DMS153 (cell line): Measurements from ENCODE around the gene RBSN.

Source experiments
- DNase-seq: peaks from one replicate; lab custom pipeline; 2025; lab: John Stamatoyannopoulos, UW

RBSN gene

DNA sequence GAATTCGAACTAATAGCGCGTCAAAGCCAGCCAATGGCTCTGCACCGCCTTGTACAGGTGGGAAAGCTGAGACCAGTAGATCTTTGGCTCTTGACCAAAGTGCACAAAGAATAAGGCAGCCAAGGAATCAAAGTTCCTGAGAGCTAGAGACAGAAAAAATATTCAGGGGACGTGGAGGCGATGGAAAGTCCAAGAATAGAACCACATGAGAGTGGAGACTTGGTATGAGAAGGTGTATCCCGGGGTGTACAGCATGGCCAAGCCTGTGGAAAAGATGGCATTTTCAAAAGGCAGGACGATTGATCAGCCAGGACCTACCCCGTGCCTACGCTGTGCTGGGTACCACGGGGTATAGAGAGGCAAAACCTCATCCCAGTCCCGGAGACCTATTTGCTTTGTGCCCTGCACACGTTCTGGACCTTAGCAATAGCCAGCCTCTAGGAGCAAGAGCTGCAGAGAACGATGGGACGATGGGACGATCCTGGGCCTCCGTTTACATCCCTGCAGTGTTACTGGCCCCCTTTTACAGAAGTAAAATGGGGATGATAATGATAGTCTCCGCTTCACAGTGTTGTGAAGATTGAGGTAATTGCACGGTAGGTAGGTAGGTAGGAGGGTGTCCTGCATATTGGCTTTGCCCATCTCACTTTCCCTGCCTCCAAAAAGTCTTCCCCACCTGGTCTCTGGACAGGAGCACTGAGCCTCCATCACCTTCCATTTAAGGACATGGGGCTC, 583 bp upstream of the RBSN start:
- no peak for DNase-seq

- no peak for DNase-seq
Measured at GRCh38 chr3:15097891-15098290, 1.1 kb downstream of the RBSN start.

GRCh38 chr3:15096046-15096445, 2.9 kb downstream of the RBSN start:
- DNase-seq: no peak

GRCh38 chr3:15094187-15094875, 4.6 kb downstream of the RBSN start:
- DNase-seq: no peak

GRCh38 chr3:15092686-15093085, 6.3 kb downstream of the RBSN start:
- DNase-seq: no peak

GRCh38 chr3:15091575-15091974, 7.4 kb downstream of the RBSN start:
- DNase-seq: no peak

- no peak for DNase-seq
Measured at GRCh38 chr3:15089201-15089600, 9.7 kb downstream of the RBSN start.

DNA sequence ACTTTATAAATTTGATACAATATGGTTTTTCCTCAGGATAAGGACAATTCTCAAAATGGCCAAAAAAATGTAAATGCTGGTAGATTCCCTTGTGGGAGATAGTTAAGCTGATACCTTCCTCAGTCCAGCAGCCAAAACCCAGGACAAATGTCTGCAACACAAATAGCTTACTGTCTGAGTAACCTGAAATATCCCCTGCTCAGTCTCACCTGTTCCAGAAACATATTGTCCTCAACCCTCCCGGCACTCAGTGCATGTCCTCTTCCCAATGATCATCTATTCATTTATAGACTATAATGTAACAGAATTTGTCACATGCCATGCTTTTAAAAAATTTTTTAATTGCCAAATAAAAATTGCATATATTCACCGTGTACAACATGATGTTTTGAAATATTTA, 12.2 kb downstream of the RBSN start:
- DNase-seq: no peak

DNA sequence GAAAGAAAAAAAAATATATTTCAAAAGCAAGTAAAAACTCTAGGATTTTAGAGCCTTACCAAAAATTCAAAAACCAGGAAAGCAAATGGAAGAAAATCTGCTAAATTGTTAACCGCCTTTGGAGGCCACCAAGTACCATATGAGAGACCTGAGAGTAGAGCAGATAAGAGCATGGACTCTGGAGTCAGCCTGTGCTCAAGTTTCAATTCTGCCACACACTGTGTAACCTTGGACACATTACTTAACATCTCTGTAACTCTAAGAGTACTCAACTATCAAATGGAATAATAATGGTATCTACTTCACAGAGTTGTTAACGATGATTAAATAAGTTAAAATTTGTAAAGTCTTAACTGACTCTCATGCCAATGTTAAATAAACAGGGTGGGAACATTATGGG, 12.7 kb downstream of the RBSN start:
- no peak for DNase-seq

DNA sequence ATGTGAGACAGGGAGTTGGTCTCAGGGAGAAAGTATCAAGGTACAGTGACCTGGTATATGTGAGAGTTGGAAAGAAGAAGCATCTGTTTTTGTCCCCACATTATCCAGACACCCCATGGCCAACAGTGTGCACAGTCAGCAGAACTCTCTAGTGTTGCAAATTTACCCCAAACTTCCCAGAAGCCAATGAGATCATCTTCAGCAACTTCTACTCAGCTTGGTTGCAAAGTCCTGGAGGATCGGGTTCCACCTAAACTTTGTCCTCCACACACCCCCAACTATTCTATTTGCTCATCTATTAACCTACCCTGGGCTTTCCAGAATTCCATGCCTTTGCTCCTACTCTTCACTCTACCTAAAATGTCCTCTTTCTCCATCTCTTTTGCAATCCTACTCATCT, 15.7 kb downstream of the RBSN start:
- DNase-seq: no peak

DNA sequence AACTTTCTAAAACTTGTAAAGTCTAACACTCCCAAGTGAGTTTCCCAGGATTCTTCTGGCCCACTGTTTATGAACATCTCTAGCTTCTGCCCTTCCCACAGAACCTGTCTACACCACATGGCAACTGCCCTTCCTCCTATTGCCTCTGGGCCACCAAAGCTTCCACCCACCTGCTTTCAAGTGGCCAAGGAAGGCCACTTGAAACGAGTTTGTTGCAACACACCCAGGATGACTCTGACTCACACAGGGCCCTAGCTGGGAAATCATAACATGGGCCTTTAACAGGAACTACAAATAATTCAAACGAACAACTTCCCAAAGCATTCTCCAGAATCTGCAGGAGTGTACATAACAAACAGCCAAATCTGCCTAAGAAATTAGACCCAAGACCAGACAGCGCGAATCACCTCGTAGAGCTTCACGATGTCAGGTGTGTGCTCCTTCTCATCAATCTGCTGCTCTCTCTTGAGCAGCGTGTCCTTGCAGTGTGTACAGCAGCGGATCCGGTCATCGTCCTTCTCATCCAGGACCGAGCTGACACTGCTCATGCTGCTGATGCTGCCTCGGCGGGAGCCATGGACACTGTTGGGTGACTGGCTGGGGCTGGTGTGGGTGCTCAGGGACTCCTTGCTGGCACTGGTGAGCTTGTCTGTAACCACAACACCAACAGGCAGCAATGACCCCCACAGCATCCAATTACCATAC, 16.8 kb downstream of the RBSN start:
- DNase-seq: no peak

- DNase-seq: no peak
Measured at GRCh38 chr3:15079091-15079490, 19.9 kb downstream of the RBSN start.

- no peak for DNase-seq
Measured at GRCh38 chr3:15074500-15074899, 24.4 kb downstream of the RBSN start.

GRCh38 chr3:15071699-15072098, 27.2 kb downstream of the RBSN start:
- DNase-seq: no peak

GRCh38 chr3:15069441-15069840, 29.5 kb downstream of the RBSN start:
- DNase-seq: no peak

DNA sequence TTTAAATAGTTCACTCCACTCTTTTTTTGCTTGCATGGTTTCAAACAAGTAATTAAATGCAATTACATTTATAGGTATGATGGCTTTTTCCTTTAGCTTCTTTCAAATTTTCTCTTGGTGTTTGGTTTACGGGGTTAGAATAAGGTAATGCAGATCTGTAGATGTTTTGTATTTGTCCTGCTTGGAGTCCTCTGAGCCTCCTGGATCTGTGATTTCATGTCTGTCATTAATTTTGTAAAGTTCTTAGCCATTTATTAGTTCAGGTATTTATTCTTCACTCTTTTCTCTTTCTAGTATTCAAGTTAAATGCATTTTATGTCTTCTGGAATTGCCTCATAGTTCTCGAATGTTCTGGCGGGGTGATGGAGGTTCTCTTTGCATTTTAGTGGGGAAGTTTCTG, 32.5 kb downstream of the RBSN start:
- no peak for DNase-seq

GRCh38 chr3:15065550-15066007, 33.4 kb downstream of the RBSN start:
- no peak for DNase-seq

GRCh38 chr3:15064835-15065549, 34.0 kb downstream of the RBSN start, which contains the start of gene MRPS25:
Gene MRPS25 (minus strand): TSS chr3:15065315. CDS start chr3:15065194, 121 bp downstream.
- DNase-seq: peak; percentile 40

DNA sequence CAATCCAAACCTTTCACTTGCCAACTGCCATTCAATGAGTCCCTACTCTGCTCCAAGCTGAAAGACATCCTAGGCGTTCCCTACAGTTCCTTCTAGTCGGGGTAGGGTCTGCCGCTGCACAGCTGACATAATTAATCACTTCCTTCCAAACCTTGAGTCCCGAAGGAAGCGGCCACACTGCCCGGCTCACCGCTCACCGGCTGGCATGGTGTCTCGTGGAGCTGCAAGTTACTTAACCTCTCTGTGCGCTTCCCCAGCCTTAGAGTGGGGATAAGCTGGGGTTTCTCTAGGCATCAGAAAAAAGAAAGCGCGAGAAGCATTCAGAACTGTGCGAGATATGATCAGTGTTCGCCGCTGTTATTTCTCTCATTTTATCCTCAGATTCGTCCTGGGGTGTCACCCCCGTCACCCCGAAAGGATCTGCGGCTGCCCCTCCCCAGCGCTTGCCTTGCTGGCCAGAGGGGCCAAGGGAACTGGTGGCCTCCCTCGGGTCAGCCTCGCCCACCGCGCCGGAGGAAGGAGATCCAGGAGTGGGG, 34.6 kb downstream of the RBSN start:
- no peak for DNase-seq

DNA sequence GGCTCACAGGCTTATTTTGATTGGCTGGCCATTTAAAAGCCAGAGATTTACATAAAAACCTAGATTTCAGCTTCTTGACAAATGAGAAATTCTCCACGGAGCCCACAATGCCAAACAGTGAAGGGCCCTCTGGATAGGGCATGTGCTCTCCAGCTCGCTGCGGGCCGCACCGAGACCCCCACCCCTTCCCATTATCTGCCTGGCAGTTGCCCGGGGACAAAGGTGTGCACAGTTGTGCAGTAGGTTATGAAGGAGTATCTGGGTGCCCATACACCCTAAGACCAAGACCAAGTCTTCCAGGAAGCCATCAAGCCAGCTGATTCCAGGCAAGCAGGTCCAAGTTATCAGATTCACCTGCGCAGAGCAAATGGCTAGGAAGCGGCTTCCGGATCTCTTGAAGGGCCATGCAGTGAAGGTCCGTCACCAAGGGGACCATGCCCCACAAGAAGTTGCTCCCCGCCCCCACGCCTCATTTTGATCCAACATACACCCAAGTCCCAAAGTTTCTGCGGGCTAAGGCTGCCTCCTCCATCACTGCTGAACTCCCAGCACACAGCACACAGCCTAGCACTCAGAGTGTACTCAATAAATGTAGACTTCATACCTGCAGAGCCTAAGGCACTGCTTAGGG, 35.2 kb downstream of the RBSN start:
- DNase-seq: no peak

DNA sequence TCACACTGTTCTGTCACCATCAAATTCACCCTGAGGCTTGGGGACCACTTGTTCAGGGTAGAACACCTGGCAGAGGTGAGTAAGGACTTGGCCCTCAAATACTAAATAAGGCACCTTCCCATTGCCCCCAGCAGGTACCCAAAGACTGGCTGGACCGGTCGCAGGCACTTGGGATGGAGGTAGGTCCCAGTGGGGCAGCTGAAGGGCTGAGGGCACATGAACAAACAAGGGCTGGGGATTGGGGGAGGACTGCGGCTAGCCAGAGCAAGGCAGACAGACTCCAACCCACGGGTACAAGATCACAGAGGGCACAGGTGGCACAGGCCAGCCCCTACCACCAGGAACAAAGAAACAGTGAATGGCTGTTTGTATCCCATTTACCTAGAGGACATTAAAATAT, 35.7 kb downstream of the RBSN start:
- DNase-seq: no peak

DNA sequence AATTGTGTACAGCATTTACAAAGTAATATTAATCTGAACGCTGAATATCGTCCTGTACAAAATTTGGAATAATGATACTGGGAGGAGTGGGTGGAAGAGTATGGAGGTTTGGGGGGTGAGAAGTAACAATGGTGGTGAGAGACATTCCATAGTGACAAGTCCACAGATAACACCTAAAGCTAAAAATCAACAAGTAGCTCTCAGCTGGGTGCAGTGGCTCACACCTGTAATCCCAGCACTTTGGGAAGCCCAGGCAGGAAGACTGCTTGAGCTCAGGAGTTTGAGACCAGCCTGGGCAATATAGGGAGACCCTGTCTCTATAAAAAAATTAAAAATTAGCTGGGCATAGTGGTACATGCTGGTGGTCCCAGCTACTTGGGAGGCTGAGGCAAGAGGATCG, 38.9 kb downstream of the RBSN start:
- DNase-seq: no peak
